Kidney capillary endothelial cell (primary cell): ENCODE results near the gene SEMA4D.
"Not testable (repeated sequence)": the region's sequence is repeated elsewhere in the genome, so short reads cannot be mapped to it uniquely, and the experiment has no call there.

Experiments used
- DNase-seq: peaks from one replicate; pipeline ENCODE4 v3.0.0-alpha.2; 2018; ENCODE audit warnings: low spot score

SEMA4D gene

GRCh38 chr9:89383721-89384300, 114.1 kb downstream of the SEMA4D start:
- no peak for DNase-seq

- DNase-seq = no peak
These were observed 114.7 kb downstream of the SEMA4D start for GRCh38 chr9:89383030-89383720.

GRCh38 chr9:89382026-89382986, 115.6 kb downstream of the SEMA4D start:
- no peak for DNase-seq

- no peak for DNase-seq
These were observed 116.7 kb downstream of the SEMA4D start for GRCh38 chr9:89381308-89381609.

- no peak for DNase-seq
These were observed 117.2 kb downstream of the SEMA4D start for GRCh38 chr9:89380437-89381307.

GRCh38 chr9:89379508-89380115, 118.3 kb downstream of the SEMA4D start:
- DNase-seq = no peak

- DNase-seq = no peak
These were observed 118.9 kb downstream of the SEMA4D start for GRCh38 chr9:89379031-89379430.

- DNase-seq = no peak
These were observed 119.4 kb downstream of the SEMA4D start for GRCh38 chr9:89378541-89378940.

- no peak for DNase-seq
These were observed 120.5 kb downstream of the SEMA4D start for GRCh38 chr9:89377411-89377810.

GRCh38 chr9:89376741-89377351, 121.1 kb downstream of the SEMA4D start:
- DNase-seq = no peak

- no peak for DNase-seq
These were observed 121.6 kb downstream of the SEMA4D start for GRCh38 chr9:89376286-89376685.

GRCh38 chr9:89375191-89375760, 122.6 kb downstream of the SEMA4D start:
- no peak for DNase-seq

GRCh38 chr9:89374176-89374575, 123.7 kb downstream of the SEMA4D start:
- no peak for DNase-seq

GRCh38 chr9:89372979-89373378, 124.9 kb downstream of the SEMA4D start:
- no peak for DNase-seq

GRCh38 chr9:89372230-89372816, 125.6 kb downstream of the SEMA4D start:
- DNase-seq = no peak

GRCh38 chr9:89371791-89372190, 126.1 kb downstream of the SEMA4D start:
- not testable (repeated sequence) for DNase-seq

GRCh38 chr9:89370593-89370992, 127.3 kb downstream of the SEMA4D start:
- no peak for DNase-seq

GRCh38 chr9:89368978-89369377, 128.9 kb downstream of the SEMA4D start:
- DNase-seq = no peak

- no peak for DNase-seq
These were observed 129.4 kb downstream of the SEMA4D start for GRCh38 chr9:89368550-89368949.

- DNase-seq = no peak
These were observed 130.0 kb downstream of the SEMA4D start for GRCh38 chr9:89367726-89368437.
